OCI-LY1 (cell line): ENCODE results near the gene GLT1D1.
"Not testable (repeated sequence)": the region's sequence is repeated elsewhere in the genome, so short reads cannot be mapped to it uniquely, and the experiment has no call there.

Source experiments
- CTCF ChIP-seq: fragments of 200-600 bp; sonication (generic), shearing (Covaris generic); IDR thresholded peaks from 2 replicates; pipeline ENCODE4 v1.5.1; 2017; ENCODE audit warnings: mild to moderate bottlenecking, antibody characterized with exemption, low read length, moderate library complexity, mixed read lengths
- EZH2 ChIP-seq: fragments of 200-600 bp; sonication (generic), shearing (Covaris generic); IDR thresholded peaks from 2 replicates; pipeline ENCODE4 v1.8.0; 2017; ENCODE audit warnings: borderline replicate concordance, mixed run types, mild to moderate bottlenecking, antibody characterized with exemption, low read length, moderate library complexity, mixed read lengths

GRCh38 chr12:128805406-128805805 lies 47.9 kb upstream of the GLT1D1 start:
- TF ChIP-seq CTCF, EZH2: not testable (repeated sequence)
